Hematopoietic multipotent progenitor cell treated with erythropoietin and hydrocortisone succinate and interleukin-3 and kit ligand, for 8 days (in vitro differentiated cells): ENCODE measurements around the gene ANKRD11.
A peak's percentile ranks its signal among the peaks of the same experiment; 100 is the strongest.
"Not testable (repeated sequence)": the region's sequence is repeated elsewhere in the genome, so short reads cannot be mapped to it uniquely, and the experiment has no call there.

ENCODE experiments used
- DNase-seq: peaks from one replicate; pipeline ENCODE4 v3.0.0-alpha.2; 2015

Gene ANKRD11

DNA sequence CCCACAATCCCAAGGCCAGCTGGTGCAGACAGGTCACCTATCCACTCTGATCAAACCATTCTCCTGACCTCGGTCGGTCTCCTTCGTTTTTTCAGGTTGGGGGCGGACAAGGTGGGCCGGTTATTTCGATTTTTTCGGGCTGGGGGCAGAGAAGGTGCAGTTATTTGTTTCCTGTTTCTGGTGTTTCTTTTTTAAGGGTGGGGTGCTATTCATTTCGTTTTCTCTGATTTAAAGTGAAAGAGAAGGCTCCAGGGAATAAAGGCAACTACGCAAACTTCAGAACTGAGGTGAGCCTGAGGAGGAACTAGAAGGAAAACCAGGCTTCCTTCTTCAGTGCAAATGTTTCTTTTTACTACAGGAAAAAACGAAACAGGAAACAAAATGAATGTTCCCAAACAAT is 64.8 kb downstream of the ANKRD11 start:
- no peak for DNase-seq

DNA sequence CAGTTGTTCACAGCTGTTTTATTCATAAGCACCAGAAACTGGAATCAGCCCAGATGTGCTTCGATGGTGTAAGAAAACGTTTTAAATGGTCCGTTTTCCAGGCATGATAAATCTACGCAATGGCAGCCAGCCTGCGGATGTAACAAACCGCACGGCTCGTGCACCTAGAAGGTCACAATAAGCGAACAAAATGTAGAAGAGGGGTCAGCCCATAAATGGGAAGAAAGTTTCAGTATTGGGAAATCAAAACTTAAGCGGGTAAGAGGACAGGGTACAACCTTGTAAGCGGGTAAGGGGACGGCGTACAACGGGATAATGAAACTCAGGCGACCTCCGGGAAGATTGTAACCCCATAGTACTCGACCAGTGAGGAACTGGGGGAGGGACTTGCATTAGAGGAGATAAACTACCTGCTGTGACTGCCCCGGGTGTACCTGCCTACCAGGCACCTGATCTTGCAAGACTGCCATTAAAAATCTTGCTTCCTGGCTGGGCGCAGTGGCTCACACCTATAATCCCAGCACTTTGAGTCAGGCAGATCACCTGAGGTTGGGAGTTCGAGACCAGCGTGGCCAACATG is 66.6 kb downstream of the ANKRD11 start:
- DNase-seq, result no peak

DNA sequence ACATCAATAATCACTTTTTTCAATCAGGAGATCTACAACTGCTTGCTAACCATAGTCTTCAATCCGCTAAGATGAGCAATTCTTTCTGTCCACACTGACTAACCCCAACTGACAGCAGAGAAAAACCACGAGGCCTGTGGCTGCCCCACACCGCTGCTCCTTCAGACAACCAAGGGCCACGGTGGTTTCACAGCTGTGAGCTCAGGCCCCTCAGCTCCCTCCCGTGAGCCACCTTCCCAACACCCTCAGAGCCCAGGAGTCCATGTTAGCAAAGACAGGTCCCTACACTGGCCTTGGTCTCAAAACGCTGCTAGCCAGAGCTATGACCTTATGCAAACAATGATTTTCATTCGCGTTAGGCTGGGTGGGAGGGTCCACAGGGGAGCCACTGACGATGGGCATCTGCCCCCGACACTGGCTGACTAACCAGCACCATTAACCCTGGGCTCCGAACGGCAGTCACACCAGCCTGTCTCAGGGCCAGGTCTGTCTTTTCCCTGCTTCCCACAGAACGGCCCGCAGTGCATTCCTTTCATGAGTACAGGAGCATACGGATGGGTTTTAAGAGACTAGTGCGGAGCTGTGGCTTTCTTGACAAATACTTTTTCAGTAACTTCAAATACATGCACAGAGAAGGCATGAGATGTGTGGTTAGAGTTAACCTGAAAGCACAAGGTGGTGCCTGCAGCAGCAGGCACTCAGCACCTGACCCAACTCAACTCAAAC is 67.3 kb downstream of the ANKRD11 start:
- DNase-seq, result no peak

DNA sequence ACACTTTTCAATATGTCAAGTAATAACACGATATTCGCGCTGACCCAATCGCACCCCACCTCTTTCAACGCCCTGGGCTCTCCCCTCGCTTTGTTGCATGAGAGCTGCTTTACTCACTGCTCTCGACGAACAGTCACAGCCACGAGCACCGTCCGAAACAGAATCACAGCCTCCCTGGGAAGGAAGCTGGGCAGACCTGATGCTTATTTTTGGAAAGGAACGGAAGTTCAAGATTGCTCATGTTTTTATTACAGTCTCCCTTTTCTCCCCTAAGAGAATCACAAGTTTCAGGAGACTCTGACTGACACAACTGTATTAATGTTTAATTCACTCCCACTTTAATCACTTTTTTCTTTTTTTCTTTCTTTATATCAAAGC is 67.8 kb downstream of the ANKRD11 start:
- DNase-seq, result no peak

DNA sequence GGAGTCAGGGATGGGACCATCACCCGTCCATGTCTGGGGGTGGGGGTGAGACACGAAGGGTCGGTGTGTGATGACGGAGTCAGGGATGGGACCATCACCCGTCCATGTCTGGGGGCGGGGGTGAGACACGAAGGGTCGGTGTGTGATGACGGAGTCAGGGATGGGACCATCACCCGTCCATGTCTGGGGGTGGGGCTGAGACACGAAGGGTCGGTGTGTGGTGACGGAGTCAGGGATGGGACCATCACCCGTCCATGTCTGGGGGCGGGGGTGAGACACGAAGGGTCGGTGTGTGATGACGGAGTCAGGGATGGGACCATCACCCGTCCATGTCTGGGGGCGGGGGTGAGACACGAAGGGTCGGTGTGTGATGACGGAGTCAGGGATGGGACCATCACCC is 69.1 kb downstream of the ANKRD11 start:
- DNase-seq, result not testable (repeated sequence)

DNA sequence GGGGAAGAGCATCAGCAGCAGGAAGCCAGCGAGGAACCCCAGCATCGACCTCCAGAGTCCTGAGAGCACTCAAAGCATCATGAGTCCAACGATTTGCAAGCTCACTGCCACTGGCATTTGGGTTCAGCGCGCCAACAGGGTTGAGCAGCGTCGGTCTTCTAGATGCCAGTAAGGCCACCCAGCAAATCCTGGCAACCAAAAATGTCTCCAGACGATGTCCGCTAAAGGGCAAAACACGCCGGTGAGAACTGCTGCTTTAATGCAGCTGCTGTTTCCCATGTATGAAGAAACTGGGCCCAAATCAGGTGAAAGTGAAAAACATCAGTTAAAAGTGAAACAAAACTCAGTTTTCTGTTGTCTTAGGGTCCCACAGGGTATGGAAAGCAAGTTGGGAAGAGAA is 70.2 kb downstream of the ANKRD11 start:
- DNase-seq, result no peak

DNA sequence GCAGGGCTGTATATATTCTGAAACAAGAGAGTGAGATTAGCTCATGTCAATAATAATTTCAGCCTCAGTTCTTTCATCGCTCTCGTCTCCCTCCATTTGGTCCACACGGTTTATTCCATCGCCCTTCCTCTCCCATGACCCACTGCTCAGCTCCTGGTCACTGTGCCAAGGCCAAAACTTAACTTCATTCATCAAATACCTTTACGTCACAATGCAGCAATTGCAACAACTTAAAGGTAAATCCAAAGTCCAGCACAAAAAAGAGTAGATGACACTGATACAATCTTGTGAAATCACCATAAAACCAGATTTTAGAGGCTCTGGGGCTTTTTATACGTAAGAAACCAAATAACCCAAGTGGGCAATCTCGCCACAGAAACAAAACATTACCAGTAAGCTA is 72.0 kb downstream of the ANKRD11 start:
- no peak for DNase-seq

DNA sequence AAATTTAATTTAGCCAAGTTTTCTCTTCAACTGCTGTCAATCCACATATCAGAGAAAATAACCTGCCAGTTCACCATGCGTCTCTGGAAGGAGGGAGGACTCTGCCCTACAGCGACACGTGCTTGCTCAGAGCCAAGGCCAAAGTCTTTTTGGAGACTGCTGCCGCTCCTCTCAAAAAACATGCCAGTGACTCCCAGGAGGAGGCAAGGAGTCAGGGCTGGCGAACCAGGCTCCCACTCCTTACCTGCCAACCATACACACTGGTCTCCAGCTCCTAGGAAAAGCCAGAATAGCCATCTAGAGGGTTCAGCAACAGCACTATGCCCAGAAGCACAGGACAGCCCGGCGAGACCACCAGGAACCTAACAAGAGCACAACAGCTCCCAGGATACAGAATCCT is 73.0 kb downstream of the ANKRD11 start:
- no peak for DNase-seq

DNA sequence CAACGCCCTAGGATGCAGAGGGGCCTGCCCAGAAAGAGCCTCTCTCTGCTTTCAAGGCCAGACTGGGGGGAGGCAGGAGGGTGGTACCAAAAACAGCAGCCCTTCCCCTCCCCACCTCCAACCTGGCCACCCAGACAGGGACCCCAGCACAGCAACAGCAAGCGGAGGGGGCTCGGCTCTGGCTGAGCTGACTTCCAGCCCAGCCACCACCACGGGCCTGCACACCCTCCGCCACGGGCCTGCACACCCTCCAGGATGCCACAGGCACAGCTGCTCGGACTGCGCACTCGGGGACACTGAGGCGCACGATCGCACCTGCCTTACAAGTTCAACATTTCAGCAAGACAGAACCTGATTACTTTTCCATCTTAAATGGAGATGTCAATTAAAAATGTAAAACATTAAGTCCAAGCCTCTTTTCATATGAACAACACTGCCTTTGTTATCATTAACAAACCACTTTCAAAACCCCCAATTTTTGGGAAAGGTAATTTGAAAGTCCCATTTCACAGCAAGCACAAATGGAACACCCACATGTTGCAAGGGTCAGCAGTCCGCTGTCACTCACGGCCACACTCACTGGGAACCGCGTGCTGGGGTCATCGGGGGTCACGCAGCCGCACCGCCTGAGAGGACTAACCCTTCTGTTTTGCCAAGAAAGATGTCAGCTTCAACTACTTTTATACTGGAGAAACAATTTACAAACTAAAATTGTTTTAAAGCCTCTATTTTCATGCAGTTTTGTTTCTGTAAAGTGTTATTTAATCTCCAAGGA is 76.4 kb downstream of the ANKRD11 start:
- no peak for DNase-seq

DNA sequence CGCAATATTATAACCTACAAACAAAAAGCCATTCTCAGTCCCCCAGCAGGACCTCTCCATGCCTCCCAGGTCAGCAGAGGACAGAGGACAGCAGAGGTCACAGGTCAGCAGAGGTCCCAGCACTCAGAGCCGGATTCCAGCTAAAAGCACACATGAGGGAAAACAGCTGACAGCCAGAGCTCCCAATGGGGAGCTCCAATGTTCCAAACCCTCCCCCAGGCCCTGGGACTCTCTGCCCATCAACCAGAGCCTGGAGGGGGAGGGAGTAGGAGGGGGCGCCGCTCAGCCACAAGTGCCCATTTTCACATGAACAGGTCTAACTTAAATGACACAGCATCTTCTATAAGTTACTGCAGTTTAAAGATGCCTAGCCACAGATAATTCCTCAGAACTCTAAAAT is 77.5 kb downstream of the ANKRD11 start:
- no peak for DNase-seq

DNA sequence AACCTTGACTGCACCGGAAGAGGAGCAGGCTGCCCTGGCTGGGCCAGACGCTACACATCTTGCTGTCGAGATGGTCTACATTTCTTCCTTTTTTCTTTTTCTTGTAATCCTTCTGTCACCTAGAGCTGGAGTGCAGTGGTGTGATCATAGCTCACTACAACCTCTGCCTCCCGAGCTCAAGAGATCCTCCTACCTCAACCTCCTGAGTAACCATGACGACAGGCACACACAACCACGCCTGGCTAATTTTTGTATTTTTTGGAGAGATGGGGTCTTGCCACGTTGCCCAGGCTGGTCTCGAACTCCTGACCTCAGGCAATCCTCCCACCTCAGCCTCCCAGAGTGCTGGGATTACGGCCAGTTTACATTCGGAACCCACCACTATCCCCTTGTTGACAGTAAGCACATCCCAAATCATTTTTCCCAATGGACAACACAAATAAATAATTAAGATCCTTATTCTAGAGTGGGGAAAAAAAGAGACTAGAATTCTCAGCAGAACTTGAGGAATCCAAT is 79.0 kb downstream of the ANKRD11 start:
- DNase-seq, result no peak

DNA sequence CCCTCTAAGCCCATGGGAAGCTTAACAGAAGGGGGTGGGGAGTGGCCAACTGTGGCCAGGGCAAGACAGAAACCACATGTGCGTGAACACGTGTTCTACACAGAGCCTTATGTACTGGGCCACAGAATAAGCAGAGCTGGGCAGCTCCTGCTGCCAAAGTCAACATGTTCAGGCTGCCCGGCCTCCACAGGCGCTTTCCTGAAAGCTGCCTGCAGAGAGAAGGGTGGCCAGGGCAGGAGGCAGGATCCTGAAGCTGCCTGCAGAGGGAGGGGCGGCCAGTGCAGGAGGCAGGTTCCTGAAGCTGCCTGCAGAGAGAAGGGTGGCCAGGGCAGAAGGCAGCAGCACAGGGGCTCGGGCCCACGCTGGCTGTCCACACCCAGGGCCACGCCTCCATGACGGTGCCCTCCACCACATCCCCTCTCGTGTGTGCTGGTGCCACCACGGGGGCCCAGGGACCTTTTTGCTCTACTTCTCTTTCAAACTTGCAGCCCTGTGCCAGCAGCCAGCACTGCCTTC is 79.5 kb downstream of the ANKRD11 start:
- peak; percentile 48 for DNase-seq

DNA sequence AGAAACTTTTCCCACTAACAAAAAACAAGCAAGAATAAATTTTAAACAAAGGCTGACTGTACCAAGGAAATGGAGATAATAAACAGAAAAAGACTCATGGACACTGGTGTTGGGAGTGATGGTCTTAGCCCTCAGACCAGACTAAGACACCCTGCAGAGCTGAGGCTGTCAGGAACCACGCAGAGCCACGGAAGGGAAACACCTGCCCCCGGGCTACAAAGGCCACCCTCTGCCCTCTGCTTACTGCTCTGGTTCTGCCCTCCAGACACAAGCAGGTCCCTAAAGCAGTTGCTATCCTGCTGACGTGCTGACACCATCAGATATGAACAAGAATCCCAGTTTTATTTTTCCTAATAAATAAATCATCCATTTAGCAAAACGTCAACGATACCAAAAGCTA is 80.0 kb downstream of the ANKRD11 start:
- DNase-seq, result no peak

DNA sequence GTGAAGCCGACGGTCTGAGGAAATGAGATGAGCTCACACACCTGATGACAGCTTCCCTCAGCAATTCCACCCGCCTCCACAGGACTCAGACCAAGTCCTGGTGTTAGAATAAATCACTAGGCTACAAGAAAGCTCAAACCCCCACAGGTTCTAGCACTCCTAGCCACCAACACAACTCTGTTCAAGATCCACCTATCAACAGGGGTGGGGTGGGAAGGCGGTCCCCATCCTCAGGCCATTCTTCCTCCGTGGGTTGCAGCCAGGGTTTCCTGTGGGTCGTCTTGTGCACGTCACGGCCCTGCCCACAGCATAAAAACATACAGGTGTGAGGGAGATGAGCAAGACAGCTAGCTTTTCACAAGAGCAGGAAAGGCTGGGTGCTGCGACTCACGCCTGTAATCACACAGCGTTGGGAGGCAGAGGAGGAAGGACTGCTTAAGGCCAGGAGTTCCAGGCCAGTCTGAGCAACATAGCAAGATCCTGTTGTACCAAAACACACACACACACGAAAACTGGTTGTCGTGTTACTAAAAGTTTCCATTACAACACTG is 81.1 kb downstream of the ANKRD11 start:
- no peak for DNase-seq

DNA sequence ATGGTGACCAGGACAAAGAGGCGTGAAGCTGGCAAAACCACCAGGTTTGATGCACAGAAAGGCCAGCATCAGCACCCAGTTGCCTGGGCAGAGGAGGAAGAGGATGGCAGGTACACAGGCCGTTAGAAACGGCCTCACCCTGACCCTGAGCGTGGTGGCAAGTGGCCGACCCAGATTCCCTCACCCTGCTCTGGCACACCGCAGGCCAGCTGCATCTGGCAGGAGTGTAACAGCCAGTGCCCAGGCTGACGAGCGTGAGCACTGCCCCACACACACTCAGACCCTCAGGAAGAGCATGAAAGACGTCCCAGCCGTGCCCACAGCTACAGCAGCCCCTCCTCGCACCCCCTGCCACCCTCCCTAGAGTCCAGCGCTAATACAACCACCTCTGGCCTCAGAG is 82.0 kb downstream of the ANKRD11 start:
- DNase-seq, result no peak

DNA sequence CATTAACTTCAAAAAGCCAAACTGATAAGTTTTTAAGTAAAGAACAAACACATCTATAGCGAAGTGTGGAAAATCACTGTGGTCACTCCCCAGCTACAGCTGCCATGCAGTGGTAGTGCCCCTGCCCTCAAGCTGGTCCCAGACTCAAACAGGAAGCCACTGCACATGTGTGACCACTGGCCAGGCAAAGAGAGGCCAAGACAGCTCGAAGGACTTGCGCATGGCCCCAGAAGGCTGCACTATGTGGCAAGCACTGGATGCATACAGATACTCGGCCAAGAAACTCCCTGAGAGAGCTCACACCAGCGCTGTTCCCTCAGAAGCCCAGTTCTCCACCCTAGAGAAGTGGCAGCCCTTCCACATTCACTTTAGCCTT is 82.4 kb downstream of the ANKRD11 start:
- DNase-seq, result no peak

DNA sequence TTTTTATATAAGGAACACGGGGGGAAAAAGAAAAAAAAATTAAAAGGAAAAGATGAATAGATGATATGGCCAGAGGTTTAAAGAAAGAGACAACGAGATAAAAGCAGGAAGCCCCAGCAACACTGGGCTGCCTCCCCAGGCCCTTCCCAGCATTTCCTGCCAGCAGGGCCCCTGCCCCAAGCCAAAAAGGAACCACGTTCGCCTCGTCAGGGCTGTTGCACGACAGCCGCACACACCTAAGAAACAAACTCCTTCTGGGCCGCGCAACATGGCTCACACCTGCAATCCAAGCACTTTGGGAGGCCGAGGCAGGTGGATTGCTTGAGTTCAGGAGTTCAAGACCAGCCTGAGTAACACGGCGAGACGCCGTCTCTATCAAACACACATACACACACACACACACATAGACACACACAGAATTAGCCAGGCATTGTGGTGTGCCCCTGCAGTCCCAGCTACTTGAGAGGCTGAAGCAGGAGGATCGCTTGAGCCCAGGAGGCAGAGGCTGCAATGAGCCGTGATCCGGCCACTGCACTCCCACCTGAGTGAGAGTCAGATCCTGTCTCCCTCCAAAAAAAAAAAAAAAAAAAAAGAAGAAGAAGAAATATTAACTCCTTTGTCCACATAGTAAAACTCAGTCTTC is 83.0 kb downstream of the ANKRD11 start:
- no peak for DNase-seq

DNA sequence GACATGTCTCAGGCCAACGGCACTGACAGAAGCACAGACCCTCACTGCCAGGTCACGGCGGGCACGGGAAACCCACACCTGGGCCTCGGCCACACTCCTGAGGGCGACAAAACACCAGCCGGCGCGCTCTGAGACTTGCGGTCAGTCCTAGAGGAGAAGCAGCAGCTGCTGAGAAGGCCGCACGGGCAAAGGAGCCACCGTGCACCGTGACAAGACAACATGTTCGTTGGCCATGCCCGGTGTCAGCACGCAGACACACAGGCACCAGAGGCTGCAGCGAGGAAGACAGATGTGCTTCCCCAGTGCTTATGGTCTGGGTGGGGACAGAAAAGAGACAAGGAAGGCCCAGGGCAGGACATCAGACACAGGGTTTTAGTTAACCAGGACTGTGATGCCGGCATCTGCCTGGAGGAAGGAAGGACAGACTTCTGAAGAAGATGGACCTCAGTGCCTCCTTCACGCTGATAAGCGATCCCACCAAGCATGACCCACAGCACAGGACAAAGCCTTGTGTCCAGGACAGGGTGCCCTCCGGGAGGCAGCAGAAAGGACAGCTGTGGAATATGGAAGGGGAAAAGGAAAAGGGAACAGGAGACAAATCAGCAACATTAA is 84.0 kb downstream of the ANKRD11 start:
- no peak for DNase-seq

DNA sequence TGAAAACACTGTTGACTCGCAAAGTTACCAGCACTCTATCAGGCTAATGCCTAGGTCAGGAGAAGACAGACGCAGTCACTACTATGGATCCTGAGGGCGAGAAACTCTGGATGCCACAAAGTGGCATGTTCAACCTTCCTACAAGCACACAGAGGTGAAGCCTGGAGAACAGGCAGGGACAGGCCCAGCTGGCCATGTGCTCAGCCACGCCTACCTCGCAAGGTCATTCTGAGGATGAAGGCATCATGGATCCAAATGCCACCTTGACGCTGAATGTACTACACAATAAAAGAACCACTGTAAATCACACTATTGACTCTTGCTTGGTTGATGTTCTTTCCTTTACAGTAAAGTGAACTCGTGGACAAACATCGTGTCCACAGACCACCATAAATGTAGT is 85.8 kb downstream of the ANKRD11 start:
- DNase-seq, result no peak

DNA sequence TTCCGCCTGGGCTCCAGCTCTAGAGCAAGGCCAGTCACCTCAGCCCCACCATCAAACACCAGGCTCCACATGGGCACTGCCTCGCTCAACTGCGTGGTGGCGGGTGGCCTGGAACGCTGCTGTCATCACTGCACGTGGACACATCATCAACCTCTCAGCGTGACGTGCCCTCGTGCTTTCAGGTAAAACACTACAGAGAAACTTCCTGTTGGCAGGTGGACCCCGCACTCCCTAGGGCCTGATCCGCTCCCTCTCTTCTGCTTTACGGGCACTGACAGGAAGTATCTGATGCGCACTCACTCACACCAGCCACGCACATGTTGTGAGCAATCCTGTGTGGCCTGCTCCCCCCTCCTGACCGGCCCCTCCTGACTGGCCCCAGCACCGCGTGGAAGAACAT is 87.4 kb downstream of the ANKRD11 start:
- no peak for DNase-seq

DNA sequence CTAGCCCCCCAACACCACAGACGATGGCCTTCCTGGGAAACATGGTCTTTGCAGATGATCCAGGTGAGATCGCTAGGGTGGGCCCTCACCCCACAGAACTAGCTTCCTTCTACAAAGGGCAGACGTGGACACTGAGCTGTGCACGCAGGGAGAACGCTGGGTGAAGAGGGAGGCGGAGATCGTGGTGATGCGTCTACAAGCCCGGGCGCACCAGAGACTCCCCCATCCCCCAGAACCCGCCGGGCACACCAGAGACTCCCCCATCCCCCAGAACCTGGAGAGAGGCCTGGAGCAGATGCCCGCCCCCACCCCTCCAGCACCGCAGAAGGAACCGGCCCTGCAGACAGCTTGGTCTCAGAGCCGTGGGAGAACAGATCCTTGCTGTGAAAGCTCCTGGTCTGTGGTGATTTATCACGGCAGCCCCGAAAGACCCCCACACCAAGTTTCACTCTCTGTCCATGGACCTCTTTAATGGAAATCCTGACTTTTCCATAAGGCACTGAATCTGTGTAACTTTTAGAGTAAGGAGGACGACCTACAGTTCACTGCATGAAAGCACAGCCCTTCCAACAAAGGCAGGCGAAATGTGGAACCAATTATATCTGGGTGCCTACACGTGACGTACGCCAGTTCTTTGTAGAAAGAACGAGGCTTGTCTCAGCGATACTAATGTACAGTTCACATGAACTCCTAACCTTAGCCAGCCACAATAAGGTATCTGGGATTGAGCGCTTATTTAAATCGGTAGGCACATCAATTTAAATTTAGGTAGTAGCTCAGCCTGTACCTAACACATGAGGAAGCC is 88.5 kb downstream of the ANKRD11 start:
- no peak for DNase-seq

DNA sequence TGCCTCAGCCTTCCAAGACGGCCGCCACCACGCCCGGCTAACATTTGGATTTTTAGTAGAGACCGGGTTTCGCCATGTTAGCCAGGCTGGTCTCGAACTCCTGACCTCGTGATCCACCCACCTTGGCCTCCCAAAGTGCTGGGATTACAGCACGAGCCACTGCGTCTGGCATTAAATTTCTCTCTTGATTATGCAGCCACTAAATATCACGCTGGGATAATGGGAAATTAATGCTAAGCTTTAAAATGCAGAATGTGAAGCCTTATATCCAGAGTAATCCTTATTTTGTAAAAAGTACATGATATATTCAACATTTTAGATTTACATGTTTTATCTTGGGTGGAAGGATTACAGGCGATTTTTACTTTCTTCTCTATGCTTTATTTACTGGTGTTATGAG is 89.2 kb downstream of the ANKRD11 start:
- DNase-seq, result no peak
